ENCODE measurements around the gene GGT1. TPM values are rescaled to one million over a fixed set of nuclear protein-coding genes. Genes with fewer than 3 reads are reported as not detected.
"Not testable (repeated sequence)": the region's sequence is repeated elsewhere in the genome, so short reads cannot be mapped to it uniquely, and the experiment has no call there.

The GGT1 gene
- total RNA-seq, 1 donor from 2014 or later = 3.3 TPM

- H3K9me3 Mint-ChIP-seq; DNase-seq (ENCODE audit: low read depth, low spot score); H3K36me3 Mint-ChIP-seq (ENCODE audit: low read depth); H3K27ac Mint-ChIP-seq (ENCODE audit: unreplicated experiment); H3K27me3 Mint-ChIP-seq (ENCODE audit: low read depth); H3K4me3 Mint-ChIP-seq; H3K4me1 Mint-ChIP-seq: not testable (repeated sequence)
Observed at GRCh38 chr22:24649371-24649770, 46.4 kb downstream of the GGT1 start.

- peak; percentile 54 for TF ChIP-seq CTCF (conservative IDR thresholded peaks at IDR 0.05)
- DNase-seq (ENCODE audit: low read depth, low spot score) = peak; percentile 67
- H3K4me3 Mint-ChIP-seq; H3K27me3 Mint-ChIP-seq (ENCODE audit: low read depth); H3K27ac Mint-ChIP-seq (ENCODE audit: unreplicated experiment); H3K36me3 Mint-ChIP-seq (ENCODE audit: low read depth); H3K4me1 Mint-ChIP-seq; H3K9me3 Mint-ChIP-seq: not testable (repeated sequence)
Observed at GRCh38 chr22:24650884-24651283, 47.9 kb downstream of the GGT1 start.

GRCh38 chr22:24665395-24665794 lies 62.4 kb downstream of the GGT1 start:
- not testable (repeated sequence) for H3K36me3 Mint-ChIP-seq (ENCODE audit: low read depth); H3K27me3 Mint-ChIP-seq (ENCODE audit: low read depth); H3K9me3 Mint-ChIP-seq; DNase-seq (ENCODE audit: low read depth, low spot score); H3K4me3 Mint-ChIP-seq; H3K4me1 Mint-ChIP-seq; H3K27ac Mint-ChIP-seq (ENCODE audit: unreplicated experiment)

GRCh38 chr22:24667904-24668303 lies 64.9 kb downstream of the GGT1 start:
- H3K4me1 Mint-ChIP-seq; H3K27me3 Mint-ChIP-seq (ENCODE audit: low read depth); H3K9me3 Mint-ChIP-seq; H3K36me3 Mint-ChIP-seq (ENCODE audit: low read depth); H3K4me3 Mint-ChIP-seq; DNase-seq (ENCODE audit: low read depth, low spot score); H3K27ac Mint-ChIP-seq (ENCODE audit: unreplicated experiment): not testable (repeated sequence)

- H3K36me3 Mint-ChIP-seq (ENCODE audit: low read depth); H3K27me3 Mint-ChIP-seq (ENCODE audit: low read depth); DNase-seq (ENCODE audit: low read depth, low spot score); H3K9me3 Mint-ChIP-seq; H3K4me3 Mint-ChIP-seq; H3K4me1 Mint-ChIP-seq; H3K27ac Mint-ChIP-seq (ENCODE audit: unreplicated experiment): not testable (repeated sequence)
Observed at GRCh38 chr22:24672532-24672931, 69.5 kb downstream of the GGT1 start.

Other genes starting within 250 kb of the GGT1 start
- 2.1 and 2.8 TPM in 2 replicates for gene ADORA2A, start 175.6 kb upstream of the GGT1 start, total RNA-seq
- gene UPB1, start 107.9 kb upstream of the GGT1 start, total RNA-seq = 0.20 TPM in 1 of 2 replicates, not detected in the other
- gene GUCD1, start 48.1 kb upstream of the GGT1 start, total RNA-seq = 94.9 and 103 TPM in 2 replicates
- gene SNRPD3, start 47.2 kb upstream of the GGT1 start, total RNA-seq = 151 and 159 TPM in 2 replicates
- 15.4 and 16.7 TPM in 2 replicates for gene LRRC75B, start 10.1 kb upstream of the GGT1 start, total RNA-seq
- gene PIWIL3, start 171.5 kb downstream of the GGT1 start, total RNA-seq = not detected in 2 replicates
- gene SGSM1, start 203.0 kb downstream of the GGT1 start, total RNA-seq = 0.50 and 0.75 TPM in 2 replicates